GM21381 (cell line): Measurements from ENCODE around the gene PPP6R2.
A peak's percentile ranks its signal among the peaks of the same experiment; 100 is the strongest.
"Not testable (repeated sequence)": the region's sequence is repeated elsewhere in the genome, so short reads cannot be mapped to it uniquely, and the experiment has no call there.

Source experiments
- ATAC-seq: cut with Tn5 transposase; IDR thresholded peaks from one replicate; pipeline ENCODE4 v1.9.1; 2021; ENCODE audit warnings: mild to moderate bottlenecking, moderate library complexity; ENCODE audit not compliant: unreplicated experiment

PPP6R2 gene

DNA sequence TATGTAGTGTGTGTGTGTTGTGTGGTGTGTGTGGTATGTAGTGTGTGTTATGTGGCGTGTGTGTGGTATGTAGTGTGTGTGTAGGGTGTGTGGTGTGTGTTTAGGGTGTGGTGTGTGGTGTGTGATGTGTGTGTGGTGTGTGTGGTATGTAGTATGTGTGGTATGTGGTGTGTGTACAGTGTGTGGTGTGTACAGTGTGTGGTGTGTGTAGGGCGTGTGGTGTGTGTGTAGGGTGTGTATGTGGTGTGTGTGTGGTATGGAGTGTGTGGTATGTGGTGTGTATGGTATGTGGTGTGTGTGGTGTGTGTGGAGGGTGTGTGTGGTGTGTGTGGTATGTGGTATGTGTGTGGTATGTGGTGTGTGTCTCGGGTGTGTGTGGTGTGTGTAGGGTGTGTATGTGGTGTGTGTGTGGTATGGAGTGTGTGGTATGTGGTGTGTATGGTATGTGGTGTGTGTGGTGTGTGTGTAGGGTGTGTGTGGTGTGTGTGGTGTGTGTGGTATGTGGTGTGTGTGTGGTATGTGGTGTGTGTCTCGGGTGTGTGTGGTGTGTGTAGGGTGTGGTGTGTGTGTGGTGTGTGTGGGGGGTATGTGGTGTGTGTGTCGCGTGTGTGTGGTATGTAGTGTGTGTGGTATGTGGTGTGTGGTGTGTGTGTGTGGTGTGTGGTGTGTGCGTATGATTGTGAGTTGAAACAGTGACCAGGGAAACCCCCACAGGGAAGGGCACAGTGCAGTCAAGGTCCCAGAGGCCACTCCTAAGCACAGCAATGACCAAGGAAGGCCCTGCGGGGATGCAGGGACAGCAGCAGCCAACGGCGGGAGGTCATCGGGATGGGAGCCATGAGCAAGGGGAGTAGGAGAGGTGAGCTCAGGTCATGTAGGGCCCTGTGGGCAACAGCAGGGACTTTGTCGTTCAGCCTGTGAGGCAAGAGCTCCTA lies 2.9 kb upstream of the PPP6R2 start:
- ATAC-seq, result no peak

DNA sequence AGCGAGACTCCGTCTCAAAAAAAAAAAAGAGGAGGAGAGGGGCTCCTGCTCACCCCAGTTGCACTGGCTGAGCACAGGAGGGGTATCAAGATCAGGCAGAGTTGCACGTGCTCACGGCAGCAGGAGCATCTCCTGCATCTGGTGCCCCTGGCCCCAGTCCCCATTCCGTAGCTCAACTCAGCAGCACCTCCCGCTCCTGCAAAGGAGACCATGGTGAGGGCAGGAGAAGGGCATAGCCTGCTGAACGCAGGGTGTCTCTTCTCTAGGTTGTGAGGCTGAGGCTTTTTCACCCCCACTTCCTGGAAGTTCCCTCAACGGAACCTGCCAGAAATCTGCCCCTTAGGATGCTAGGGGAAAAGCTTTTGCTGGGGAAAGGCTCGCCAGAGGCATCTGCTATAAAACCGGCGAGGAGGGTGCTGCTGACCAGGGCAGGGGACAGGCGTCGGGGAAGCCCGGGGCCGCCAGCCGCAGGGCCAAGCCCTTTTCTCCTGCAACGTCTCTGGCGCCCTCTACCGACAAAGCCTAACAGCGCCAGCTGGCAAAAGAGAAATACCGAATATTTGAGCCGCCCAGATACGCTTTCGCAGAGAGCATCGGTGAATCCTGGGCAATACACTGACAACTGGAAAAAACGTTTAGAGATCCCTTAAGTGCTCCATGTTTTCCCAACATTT lies 1.0 kb upstream of the PPP6R2 start:
- ATAC-seq, result peak; percentile 59

- no peak for ATAC-seq
These were observed 411 bp downstream of the PPP6R2 start for GRCh38 chr22:50343541-50343935.

GRCh38 chr22:50346470-50346869 lies 3.3 kb downstream of the PPP6R2 start:
- ATAC-seq, result no peak

DNA sequence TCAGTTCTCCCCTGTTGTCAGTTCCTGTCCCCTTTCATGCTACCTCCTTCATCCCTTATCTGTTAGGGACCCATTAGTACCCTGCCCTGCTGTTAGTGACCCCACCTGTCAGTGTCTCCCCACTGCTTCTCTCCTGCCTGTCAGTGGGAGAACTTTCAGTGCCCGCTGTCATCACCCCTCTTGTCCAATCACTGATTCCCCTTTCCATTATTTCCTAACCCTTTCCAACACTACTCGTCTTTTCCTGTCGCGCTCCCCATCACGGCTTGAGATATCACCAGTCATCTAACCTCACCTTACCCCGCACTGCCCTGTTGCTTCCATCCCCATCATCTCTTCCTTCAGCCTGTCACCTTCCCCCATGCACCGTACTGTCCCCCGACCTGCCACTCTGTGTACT lies 4.0 kb downstream of the PPP6R2 start:
- ATAC-seq, result no peak

DNA sequence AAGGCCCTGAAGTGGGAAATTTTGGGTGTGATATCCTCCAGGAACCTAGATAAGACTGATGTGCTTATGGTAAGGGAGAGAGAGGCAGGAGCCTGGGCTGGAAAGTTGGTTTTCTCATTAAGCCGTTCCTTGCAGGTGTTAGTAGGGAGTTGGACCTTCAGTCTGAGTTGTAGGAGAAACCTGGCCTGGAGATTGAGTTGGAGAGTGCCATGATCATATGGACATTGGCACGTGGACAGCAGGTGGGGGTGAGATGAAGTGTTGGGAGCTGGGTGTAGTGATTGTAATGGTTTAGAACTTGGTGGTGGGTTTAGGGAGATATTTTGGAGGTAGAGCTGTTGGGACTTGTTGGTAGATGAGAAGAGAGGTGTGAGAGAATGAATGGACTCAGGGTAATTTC lies 4.9 kb downstream of the PPP6R2 start:
- no peak for ATAC-seq

DNA sequence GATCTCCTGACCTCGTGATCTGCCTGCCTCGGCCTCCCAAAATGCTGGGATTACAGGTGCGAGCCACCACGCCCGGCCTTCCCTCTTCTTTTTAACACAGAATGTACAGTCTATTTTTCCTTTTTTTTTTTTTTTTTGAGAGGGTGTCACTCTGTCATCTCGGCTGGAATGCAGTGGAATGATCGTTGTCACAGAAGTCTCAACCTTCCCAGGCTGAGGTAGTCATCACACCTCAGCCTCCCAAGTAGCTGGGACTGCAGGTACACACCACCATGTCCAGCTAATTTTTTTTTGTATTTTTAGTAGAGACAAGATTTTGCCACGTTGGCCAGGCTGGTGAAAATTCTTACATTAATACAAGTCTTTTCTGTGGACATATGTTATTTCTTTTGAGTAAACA lies 13.1 kb downstream of the PPP6R2 start:
- no peak for ATAC-seq

GRCh38 chr22:50357222-50357621 lies 14.1 kb downstream of the PPP6R2 start:
- no peak for ATAC-seq

- no peak for ATAC-seq
These were observed 14.6 kb downstream of the PPP6R2 start for GRCh38 chr22:50357756-50358155.

DNA sequence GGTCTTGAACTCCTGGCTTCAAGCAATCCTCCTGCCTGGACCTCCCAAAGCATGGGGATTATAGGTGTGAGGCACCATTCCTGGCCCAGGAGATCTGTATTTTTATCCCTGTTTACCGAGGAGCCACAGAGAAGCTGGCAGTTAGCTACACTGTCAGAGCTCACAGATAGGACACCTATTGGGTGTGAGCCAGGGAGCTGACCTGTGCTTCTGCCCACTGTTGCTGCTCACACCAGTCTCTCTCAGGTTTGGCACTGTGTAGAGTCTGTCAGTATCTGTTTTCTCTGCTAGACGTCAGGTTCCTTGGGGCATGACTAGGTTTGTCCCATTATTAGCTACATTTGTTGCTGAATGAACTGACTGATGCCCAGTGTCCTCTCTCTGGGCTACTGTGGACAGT lies 17.5 kb downstream of the PPP6R2 start:
- ATAC-seq, result no peak

DNA sequence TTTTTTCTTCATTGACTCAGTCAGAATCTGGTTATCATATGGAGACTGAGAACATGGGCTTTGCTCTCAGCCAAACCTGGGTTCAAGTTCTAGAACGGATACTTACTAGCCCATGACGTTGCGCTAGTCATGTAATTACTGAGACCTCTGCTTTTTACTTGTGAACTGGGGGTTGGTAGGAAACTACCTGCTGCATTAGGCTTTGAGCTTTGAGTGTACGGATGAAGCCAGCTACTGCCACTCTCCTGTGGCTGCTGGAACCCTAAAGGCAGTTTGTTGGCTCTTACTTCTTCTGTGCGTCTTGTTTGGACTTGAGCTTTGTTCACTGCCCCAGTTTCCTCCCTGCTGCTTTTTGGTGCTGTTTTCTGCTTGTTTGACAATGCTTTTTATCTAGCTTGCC lies 18.1 kb downstream of the PPP6R2 start:
- no peak for ATAC-seq

DNA sequence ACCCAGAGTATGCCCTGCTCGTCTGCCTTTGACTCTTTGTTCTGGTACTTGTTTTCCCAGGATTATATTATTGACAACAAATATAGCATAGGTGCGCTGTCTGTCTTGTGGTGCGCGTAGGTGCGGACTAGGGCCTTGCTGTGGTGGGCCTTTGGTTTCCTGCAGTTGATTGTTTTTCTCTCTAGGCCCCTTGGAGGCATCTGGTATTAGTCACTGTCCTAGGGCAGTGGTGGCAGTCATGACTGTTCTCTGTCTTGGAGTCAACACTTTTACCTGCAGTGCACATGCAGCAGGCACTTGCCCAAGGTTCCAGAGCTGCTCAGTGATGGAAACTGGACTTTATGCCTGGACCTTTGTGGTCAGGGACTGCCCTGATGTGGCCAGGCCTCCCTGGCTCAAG lies 18.6 kb downstream of the PPP6R2 start:
- no peak for ATAC-seq

- no peak for ATAC-seq
These were observed 20.2 kb downstream of the PPP6R2 start for GRCh38 chr22:50363166-50363802.

DNA sequence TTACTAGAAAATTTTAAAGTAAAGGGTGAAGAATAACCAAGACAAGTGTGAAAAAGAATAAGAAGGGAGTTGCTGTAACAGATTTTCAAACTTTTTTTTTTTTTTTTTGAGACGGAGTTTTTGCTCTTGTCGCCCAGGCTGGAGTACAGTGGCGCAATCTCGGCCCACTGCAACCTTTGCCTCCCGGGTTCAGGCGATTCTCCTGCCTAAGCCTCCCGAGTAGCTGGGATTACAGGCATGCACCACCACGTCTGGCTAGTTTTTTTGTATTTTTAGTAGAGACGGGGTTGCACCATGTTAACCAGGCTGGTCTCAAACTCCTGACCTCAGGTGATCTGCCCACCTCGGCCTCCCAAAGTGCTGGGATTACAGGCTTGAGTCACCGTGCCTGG lies 20.7 kb downstream of the PPP6R2 start:
- ATAC-seq, result not testable (repeated sequence)

GRCh38 chr22:50367778-50368500 lies 24.8 kb downstream of the PPP6R2 start:
- ATAC-seq, result no peak

DNA sequence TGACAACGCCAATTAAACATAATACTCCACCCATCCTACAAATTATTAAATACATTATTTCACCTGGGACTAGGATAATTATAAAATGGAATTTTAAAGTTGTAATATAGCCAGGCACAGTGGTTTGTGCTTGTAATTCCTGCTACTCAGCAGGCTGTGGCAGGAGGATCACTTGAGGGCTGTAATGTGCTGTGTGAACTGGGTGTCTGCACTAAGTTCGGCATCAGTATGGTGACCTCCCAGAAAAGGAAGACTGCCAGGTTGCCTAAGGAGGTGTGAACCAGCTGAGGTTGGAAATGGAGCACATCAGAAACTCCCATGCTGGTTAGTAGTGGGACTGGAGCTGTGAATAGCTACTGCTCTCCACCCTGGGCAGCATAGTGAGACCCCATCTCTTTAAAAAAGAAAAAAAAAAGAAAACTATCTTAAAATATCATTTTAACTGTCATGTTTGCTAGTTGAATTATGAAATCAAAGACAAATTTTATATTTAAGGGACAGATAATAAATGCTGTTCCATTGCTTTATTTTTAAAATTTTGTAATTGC lies 28.0 kb downstream of the PPP6R2 start:
- ATAC-seq, result no peak

GRCh38 chr22:50376085-50376651 lies 33.0 kb downstream of the PPP6R2 start:
- no peak for ATAC-seq

- not testable (repeated sequence) for ATAC-seq
These were observed 38.0 kb downstream of the PPP6R2 start for GRCh38 chr22:50381021-50381555.

DNA sequence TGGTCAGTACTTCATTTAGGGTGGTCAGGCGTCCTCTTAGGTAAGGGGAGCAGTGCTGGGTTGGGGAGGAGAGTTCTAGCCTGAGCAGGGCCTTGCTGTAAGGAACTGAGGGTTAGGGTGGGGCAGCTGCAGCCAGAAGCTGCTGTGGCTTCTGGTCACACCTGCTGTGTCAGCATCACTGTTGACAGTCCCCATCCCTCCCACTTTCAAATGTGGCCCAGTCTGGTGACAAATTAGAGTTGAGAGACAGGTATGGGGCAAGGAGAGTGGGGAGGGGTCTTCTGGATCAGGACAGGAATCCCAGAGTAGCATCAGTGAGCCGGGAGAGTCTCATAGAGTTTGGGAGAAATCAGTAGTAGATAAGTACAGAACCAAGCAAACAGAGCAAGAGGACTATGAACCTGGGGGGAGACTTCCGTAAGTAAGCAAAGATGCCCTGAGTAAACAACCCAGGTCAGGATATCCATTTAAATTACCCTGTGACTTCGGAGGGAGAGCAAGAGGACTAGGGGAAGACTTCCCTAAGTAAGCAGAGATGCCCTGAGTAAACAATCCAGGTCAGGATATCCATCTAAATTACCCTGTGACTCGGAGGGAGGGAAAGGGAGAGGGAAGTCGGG lies 53.7 kb downstream of the PPP6R2 start:
- no peak for ATAC-seq
